Upper lobe of left lung (tissue), 4 donors: ENCODE data around the gene JAZF1.

Experiments
- CTCF ChIP-seq, 6 experiments: fragments of 450-650 bp in 4 of 6; fragments of 200-600 bp in 2 of 6; sonication (generic) in 2 of 6; IDR thresholded peaks; one replicate each; pipeline ENCODE4 v1.5.1; 2016 to 2019; ENCODE audit warnings: antibody characterized with exemption in 6 of 6
- EP300 ChIP-seq, 4 donors: sonication (generic); formaldehyde crosslinking; IDR thresholded peaks; one replicate each; pipeline ENCODE4 v1.5.1; 2017; ENCODE audit warnings: antibody characterized with exemption in 4 of 4, control low read depth in 2 of 4
- POLR2A ChIP-seq, 4 donors: fragments of 450-650 bp; IDR thresholded peaks; one replicate each; pipeline ENCODE4 v1.5.1; 2016 to 2017; ENCODE audit warnings: antibody characterized with exemption in 4 of 4, mild to moderate bottlenecking in 2 of 4
- POLR2AphosphoS5 ChIP-seq, 2 donors: sonication (generic); formaldehyde crosslinking; IDR thresholded peaks; one replicate each; pipeline ENCODE4 v1.5.1; 2017; ENCODE audit warnings: antibody characterized with exemption in 2 of 2

GRCh38 chr7:28008171-28008570, 172.4 kb downstream of the JAZF1 start:
- no peak for TF ChIP-seq POLR2A (IDR thresholded peaks at IDR 0.05)
- no peak for TF ChIP-seq CTCF (IDR thresholded peaks at IDR 0.05)
- TF ChIP-seq EP300 (IDR thresholded peaks at IDR 0.05) = no peak
- no peak for TF ChIP-seq POLR2AphosphoS5 (IDR thresholded peaks at IDR 0.05)
